Mesodermal cell (in vitro differentiated cells): ENCODE data around the gene TMEM44.

Source experiments
- H3K27ac ChIP-seq: 2 replicates; pipeline ENCODE4 v1.7.0; 2013; ENCODE audit warnings: mild to moderate bottlenecking, low read depth, low read length, moderate library complexity; ENCODE audit not compliant: severe bottlenecking
- H3K36me3 ChIP-seq: 2 replicates; pipeline ENCODE4 v1.7.1; 2013; ENCODE audit warnings: mild to moderate bottlenecking, low read length, moderate library complexity; ENCODE audit not compliant: control insufficient read depth, insufficient read depth
- H3K4me1 ChIP-seq: one replicate; pipeline ENCODE4 v1.7.1; 2013; ENCODE audit warnings: mild to moderate bottlenecking, low read length; ENCODE audit not compliant: insufficient read depth, control insufficient read depth, poor library complexity, severe bottlenecking
- H3K4me3 ChIP-seq: 2 replicates; pipeline ENCODE4 v1.7.0; 2013; ENCODE audit warnings: low read length, control low read depth, mild to moderate bottlenecking; ENCODE audit not compliant: insufficient read depth, poor library complexity, severe bottlenecking; ENCODE audit errors: extremely low read depth
- H3K9me3 ChIP-seq: 2 replicates; pipeline ENCODE4 v1.7.1; 2013; ENCODE audit warnings: mild to moderate bottlenecking, low read length, moderate library complexity; ENCODE audit not compliant: control insufficient read depth
- WGBS, 2 experiments: methylation state at CpG; one replicate each; pipeline ENCODE4 v1.1.5; 2013; ENCODE audit warnings: missing lambda C conversion rate in 2 of 2; ENCODE audit not compliant: insufficient coverage in 2 of 2; 5-methylcytosine and 5-hydroxymethylcytosine counted together

Gene TMEM44

DNA sequence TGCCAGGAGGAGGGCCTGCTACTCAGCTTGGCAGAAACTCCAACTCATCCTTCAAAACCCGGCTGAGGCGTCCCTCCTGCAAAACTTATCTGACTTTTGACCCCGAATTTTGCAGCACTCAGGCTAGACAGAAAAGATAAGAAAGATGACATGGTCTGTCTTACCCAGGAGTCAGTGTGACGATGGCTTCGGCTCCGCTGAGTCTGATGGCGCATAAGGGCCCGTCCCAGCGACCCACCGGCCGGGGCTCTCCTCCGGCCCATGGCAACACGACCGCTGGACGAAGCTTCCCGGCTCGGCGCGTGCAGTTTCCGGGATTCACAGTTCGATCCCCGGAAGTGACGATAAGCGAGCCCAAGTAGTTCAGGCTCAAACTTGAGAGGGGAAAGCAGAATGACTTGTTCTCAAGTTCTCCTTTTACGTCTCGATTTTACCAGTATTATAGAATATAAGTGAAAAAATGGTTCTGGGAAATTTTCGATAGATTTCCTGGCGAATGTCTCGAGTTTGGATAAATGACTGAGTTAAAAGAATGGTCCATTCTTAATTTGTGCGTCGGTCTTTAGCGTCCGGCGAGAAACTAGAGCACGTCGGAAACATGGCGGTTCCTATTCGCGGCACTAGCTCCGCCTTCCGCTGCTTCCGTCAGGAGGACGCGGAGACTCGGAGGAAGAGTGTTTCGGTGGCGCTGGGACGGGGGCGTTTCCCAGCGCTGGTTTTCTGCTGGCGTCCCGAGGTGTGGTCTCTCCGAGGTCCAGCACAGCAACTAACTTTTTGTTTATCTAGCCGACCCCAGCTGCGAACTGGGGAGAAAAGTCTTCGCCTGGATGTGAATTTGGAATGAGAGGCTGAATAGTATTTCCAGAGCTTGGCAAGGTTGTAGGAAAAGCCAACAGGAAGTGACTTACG is 38.9 kb upstream of the TMEM44 start, which contains the start of gene LSG1:
TSS of gene LSG1 (minus strand) at position 292 of the 909 bp plus-strand sequence. CDS start at position 263, 29 bp downstream.
- Histone ChIP-seq H3K27ac (peak within 1 kb of the TSS; percentile 87), H3K36me3 (peaks cover 10% of the 10 kb centered on the region), H3K4me3 (peak within 1 kb of the TSS; percentile 99), H3K4me1 (no peaks in the 10 kb centered on the region), H3K9me3 (no peaks in the 10 kb centered on the region)
- 0% methylated on average over 48 to 49 of the region's 57 CpGs for WGBS, 2 experiments

DNA sequence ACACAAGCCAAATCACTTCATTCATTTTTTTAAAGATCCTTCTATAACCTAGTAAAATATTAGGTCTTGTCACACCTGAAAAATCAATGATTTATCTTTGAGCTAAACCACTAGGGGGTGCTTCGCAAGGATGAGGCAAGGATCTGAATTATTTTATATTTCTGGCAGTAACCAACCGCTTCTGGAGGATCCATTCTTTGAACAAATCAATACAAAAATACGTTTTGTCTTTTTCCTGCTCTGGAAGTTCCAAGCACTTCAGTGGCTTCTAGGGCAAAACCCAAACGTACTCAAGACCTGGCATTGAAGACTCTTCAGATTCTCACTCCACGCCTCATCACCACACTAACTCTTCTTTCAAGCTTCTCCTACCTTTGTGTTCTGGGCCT is 38.3 kb upstream of the TMEM44 start:
- no peaks in the 10 kb centered on the region for H3K4me1 ChIP-seq
- peaks cover 14% of the 10 kb centered on the region for H3K36me3 ChIP-seq
- 0% methylated on average over 3 to 4 of the region's 5 CpGs for WGBS, 2 experiments
- no peaks in the 10 kb centered on the region for H3K9me3 ChIP-seq
- H3K4me3 ChIP-seq, result peak overlapping the region; percentile 99
- H3K27ac ChIP-seq, result peak overlapping the region; percentile 87

DNA sequence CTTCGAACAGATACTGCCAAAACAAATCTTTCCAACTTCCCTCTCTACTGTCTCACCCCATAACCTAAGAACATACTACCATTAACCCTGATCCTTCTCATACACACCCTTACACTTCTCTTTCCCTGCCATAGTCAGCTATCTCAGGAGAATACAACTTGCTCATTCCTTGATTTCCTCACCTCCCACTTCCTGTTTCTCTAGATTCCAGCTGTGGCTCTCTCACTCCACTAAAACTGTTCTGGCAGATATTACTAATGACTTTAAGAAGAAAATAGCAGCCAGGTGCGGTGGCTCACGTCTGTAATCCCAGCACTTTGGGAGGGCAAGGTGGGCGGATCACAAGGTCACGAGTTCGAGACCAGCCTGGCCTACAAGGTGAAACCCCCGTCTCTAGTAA is 34.1 kb upstream of the TMEM44 start:
- 79% methylated on average over 7 of the region's 7 CpGs for WGBS, 2 experiments
- Histone ChIP-seq H3K9me3 (no peaks in the 10 kb centered on the region), H3K36me3 (peaks cover 44% of the 10 kb centered on the region), H3K4me3 (no peak overlapping the region), H3K4me1 (no peaks in the 10 kb centered on the region), H3K27ac (no peak overlapping the region)

DNA sequence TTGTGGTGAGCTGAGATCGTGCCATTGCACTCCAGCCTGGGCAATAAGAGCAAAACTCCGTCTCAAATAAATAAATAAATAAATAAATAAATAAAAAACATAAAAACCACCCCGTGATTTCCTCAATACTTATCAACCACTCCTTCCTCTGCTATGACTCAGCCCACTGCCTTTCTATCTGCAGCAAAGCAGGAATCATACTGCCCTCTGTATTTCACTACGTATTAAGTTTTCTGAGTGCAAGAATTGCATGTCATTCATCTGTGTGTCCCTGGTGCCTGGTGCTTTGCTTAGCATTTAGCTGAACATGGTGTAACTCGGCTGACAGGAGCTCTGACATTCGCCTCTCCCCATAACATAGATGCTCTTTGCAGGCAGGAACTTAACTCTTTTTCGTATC is 31.6 kb upstream of the TMEM44 start:
- WGBS, 2 experiments, result 93 to 97% methylated on average over 2 to 5 of the region's 7 CpGs
- peaks cover 61% of the 10 kb centered on the region for H3K36me3 ChIP-seq
- no peak overlapping the region for H3K27ac ChIP-seq
- H3K4me1 ChIP-seq, result no peaks in the 10 kb centered on the region
- H3K4me3 ChIP-seq, result no peak overlapping the region
- H3K9me3 ChIP-seq, result no peaks in the 10 kb centered on the region

DNA sequence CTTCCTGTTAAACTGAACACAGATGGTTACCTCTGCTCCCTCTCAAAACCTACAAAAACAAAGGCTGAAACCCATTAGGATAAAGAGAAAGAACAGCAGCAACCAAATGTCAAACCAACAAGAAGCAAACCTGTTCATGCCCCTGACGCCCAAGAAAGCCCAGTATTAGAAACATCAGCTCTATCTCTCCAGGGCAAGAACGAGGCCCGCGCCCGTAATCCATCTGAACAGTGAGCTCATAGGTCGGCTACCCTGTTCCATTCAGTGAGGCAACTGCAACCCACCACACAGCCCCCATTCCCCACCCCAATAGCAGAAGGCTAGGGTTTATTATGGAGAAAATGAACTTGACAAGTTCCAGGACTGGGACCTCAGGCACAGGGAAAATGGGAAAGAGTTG is 28.7 kb upstream of the TMEM44 start:
- no peak overlapping the region for H3K4me3 ChIP-seq
- H3K9me3 ChIP-seq, result no peaks in the 10 kb centered on the region
- H3K27ac ChIP-seq, result no peak overlapping the region
- 50% methylated on average over 2 of the region's 6 CpGs; no CpG with 5 or more reads in 1 of the 2 experiments for WGBS, 2 experiments
- no peaks in the 10 kb centered on the region for H3K4me1 ChIP-seq
- peaks cover 77% of the 10 kb centered on the region for H3K36me3 ChIP-seq

DNA sequence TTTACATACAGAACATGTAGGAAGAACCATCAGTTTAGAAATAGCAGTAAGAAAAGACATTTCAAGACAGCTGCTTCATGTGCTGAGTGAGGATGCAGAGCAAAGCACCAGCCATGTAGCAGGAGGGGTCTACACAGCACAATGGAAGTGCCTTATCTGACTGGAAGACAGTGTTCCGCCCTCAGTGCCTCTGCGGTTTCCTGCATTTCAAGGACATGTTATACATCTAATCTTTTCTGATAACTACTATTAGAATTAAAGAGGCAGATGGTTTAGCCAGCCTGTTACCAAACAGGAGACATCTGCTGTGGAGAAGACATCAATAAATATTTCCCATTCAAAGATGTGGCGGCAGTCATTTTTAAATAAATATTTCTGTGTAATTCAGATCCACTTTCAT is 28.2 kb upstream of the TMEM44 start:
- Histone ChIP-seq H3K36me3 (peaks cover 73% of the 10 kb centered on the region), H3K9me3 (no peaks in the 10 kb centered on the region), H3K4me3 (no peak overlapping the region), H3K4me1 (no peaks in the 10 kb centered on the region), H3K27ac (no peak overlapping the region)
- WGBS, 2 experiments, result 100% methylated on average over 2 of the region's 3 CpGs; no CpG with 5 or more reads in 1 of the 2 experiments

DNA sequence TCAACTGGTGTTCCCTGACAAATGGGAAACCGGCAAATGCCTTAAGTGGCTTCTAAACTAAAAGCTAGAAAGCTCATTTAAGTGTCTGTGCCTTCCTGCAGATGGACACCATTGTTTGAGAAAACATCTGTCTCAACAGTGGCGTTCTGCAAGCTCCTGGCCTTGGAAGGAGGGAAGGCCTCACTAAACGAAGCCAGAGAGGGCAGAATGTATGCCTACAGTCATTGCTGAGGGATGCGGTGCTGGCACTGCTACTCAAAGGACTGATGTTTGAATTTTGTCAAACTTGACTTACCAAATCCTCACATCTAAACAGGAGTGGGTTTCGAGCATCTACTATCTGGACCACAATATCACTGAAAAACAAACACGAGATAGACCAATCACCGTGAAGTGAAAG is 26.6 kb upstream of the TMEM44 start:
- Histone ChIP-seq H3K9me3 (no peaks in the 10 kb centered on the region), H3K4me1 (no peaks in the 10 kb centered on the region), H3K36me3 (peaks cover 60% of the 10 kb centered on the region), H3K27ac (no peak overlapping the region), H3K4me3 (no peak overlapping the region)
- 92 to 94% methylated on average over 4 to 7 of the region's 7 CpGs for WGBS, 2 experiments

DNA sequence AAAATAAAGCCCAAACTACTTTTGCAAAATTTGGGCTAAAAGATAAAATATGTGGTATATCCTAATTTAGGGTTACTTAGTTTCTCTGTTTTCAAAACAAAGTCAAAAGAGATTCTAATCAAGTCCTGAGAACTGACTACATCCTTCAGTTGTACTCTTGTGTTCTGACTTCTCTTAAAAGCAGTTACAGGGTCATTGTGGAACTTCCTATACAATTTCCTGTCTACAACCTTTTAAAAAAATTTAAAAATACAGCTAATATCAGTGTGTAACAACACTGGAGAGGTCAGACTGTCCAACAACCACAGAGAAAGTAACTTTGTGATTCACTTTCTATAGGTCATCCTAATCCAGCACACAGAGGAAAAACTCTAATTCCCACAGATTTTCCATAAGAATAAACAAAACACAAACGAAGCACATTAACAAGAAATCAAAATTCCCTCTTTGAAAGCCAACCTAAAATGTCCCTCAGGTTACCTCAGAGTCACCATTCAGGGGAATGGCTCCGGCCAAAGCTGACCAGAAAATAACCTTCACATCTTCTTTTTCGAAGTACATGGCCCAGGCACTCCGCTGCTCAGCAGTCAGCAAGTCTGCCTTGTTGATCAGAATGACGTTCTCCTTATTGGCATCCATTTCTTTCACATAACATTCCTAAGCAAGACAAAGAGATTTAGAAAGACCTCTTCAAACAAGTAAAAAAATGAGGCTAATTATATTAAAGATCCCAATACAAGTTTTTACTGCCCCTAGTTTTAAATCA is 25.4 kb upstream of the TMEM44 start:
- 81 to 98% methylated on average over 4 to 5 of the region's 5 CpGs for WGBS, 2 experiments
- Histone ChIP-seq H3K36me3 (peaks cover 62% of the 10 kb centered on the region), H3K9me3 (no peaks in the 10 kb centered on the region), H3K4me3 (no peak overlapping the region), H3K27ac (no peak overlapping the region), H3K4me1 (no peaks in the 10 kb centered on the region)

DNA sequence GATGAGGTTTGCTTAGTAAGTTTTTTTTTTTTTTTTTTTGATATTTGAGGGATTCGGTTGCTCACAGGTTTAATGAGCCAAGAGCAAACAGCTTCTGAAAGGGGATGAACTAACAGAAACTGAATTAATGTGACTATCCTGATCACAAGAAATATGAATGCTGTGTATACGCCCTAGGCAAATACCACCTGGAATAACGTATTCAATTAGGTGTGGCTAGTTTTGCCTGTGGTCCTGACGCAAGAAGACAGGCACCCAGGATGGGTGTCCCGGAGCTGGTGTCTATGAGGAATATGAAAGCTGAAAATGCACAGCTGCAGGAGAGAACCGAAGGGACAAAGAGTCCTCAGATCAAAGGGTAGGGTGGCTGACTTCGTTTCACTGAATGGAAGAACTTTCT is 24.2 kb upstream of the TMEM44 start:
- Histone ChIP-seq H3K27ac (no peak overlapping the region), H3K4me1 (no peaks in the 10 kb centered on the region), H3K4me3 (no peak overlapping the region), H3K9me3 (no peaks in the 10 kb centered on the region), H3K36me3 (peaks cover 70% of the 10 kb centered on the region)
- WGBS, 2 experiments, result 75 to 78% methylated on average over 5 to 6 of the region's 7 CpGs

DNA sequence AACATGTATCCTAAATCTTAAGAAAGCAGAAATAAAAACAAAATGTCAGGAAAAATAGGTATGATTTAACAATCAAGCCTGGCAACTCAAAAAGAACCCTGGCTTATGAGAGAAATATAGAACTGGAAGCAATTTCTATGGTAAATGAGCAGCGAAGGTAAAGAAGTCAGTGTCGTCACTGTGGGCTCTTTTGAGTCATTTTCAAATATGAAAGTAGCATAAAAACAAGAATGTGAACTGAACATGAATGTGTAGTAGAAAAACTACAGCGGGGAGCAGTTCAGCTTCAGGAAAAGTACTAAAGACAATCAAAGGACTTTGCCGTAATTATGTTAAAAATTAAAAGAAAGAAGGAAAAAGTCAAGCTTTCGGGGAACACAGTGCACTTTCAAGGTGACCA is 21.2 kb upstream of the TMEM44 start:
- Histone ChIP-seq H3K36me3 (peaks cover 76% of the 10 kb centered on the region), H3K27ac (no peak overlapping the region), H3K4me1 (no peaks in the 10 kb centered on the region), H3K4me3 (no peak overlapping the region), H3K9me3 (no peaks in the 10 kb centered on the region)
- 82 to 88% methylated on average over 5 of the region's 5 CpGs for WGBS, 2 experiments
